ENCODE measurements around the gene INTS6L. TPM values are rescaled to one million over a fixed set of nuclear protein-coding genes. Genes with fewer than 3 reads are reported as not detected.

INTS6L gene
- polyA plus RNA-seq, 1 donor from 2014 or later: 57.1 TPM

GRCh38 chrX:135581496-135581895 lies 61.0 kb downstream of the INTS6L start (continued):
- TF ChIP-seq SMC3 (conservative IDR thresholded peaks at IDR 0.05; ENCODE audit: poor library complexity) (no peak), POLR2AphosphoS5 (IDR thresholded peaks at IDR 0.05) (no peak), MXI1 (conservative IDR thresholded peaks at IDR 0.05; ENCODE audit: poor library complexity, severe bottlenecking) (no peak)

GRCh38 chrX:135585153-135585552 lies 64.7 kb downstream of the INTS6L start:
- Histone ChIP-seq H3K4me2 (ENCODE audit: low read length) (no peak overlapping the region), H3K27me3 (ENCODE audit: insufficient read depth, low read depth, low read length) (no peaks in the 10 kb centered on the region), H3K9me2 (ENCODE audit: insufficient read depth, low read length) (no peaks in the 10 kb centered on the region)

More at GRCh38 chrX:135585153-135585552, 64.7 kb downstream of the INTS6L start:
- TF ChIP-seq EP300 (conservative IDR thresholded peaks at IDR 0.05; ENCODE audit: poor library complexity, severe bottlenecking) (no peak), EZH2 (IDR thresholded peaks at IDR 0.05; ENCODE audit: borderline replicate concordance, insufficient read depth, low read length, poor library complexity, severe bottlenecking) (no peak), CTCF (IDR thresholded peaks at IDR 0.05; ENCODE audit: poor library complexity, severe bottlenecking) (no peak), POLR2AphosphoS5 (IDR thresholded peaks at IDR 0.05) (no peak), RAD21 (conservative IDR thresholded peaks at IDR 0.05) (no peak), REST (IDR thresholded peaks at IDR 0.05; ENCODE audit: borderline replicate concordance) (no peak), SMC3 (conservative IDR thresholded peaks at IDR 0.05; ENCODE audit: poor library complexity) (no peak), MXI1 (conservative IDR thresholded peaks at IDR 0.05; ENCODE audit: poor library complexity, severe bottlenecking) (no peak), TAF1 (IDR thresholded peaks at IDR 0.05; ENCODE audit: low read depth) (no peak)
- Histone ChIP-seq H3K9me3 (ENCODE audit: low read length) (no peaks in the 10 kb centered on the region), H3K4me3 (ENCODE audit: low read length) (no peak overlapping the region), H3F3A (ENCODE audit: insufficient read depth, low read length, poor library complexity, severe bottlenecking) (no peaks in the 10 kb centered on the region), H3K79me2 (replicated peaks; ENCODE audit: insufficient read depth, low read length) (no peaks in the 10 kb centered on the region), H4K20me1 (ENCODE audit: insufficient read depth) (no peaks in the 10 kb centered on the region), H3K27ac (ENCODE audit: low read length) (no peak overlapping the region), H3K36me3 (ENCODE audit: insufficient read depth, low read length) (no peaks in the 10 kb centered on the region), H3K9ac (ENCODE audit: low read length) (no peak overlapping the region), H2AFZ (ENCODE audit: low read depth, low read length) (no peak overlapping the region)

Data from neural cell (in vitro differentiated cells).